T-helper 2 cell treated with Interferon-gamma antibody and Interleukin-4, amounts not matched to agents 100 ng/mL and 5 ng/mL, for 36 hours (primary cell): ENCODE measurements around the gene CDK19. TPM values are rescaled to one million over a fixed set of nuclear protein-coding genes. Genes with fewer than 3 reads are reported as not detected.
"Not testable (repeated sequence)": the region's sequence is repeated elsewhere in the genome, so short reads cannot be mapped to it uniquely, and the experiment has no call there.

ENCODE experiments used
- intact Hi-C: fragments of 100-400 bp; cut with micrococcal nuclease; formaldehyde crosslinking; loops from one replicate; pipeline ENCODE4 v1.15.1; 2023
- total RNA-seq: library from RNA; stranded (reverse); gene quantifications from 2 replicates; pipeline ENCODE4 v1.2.3, GENCODE V29; 2022

The CDK19 gene
- total RNA-seq, 1 donor from 2014 or later, result 23.8 TPM

DNA sequence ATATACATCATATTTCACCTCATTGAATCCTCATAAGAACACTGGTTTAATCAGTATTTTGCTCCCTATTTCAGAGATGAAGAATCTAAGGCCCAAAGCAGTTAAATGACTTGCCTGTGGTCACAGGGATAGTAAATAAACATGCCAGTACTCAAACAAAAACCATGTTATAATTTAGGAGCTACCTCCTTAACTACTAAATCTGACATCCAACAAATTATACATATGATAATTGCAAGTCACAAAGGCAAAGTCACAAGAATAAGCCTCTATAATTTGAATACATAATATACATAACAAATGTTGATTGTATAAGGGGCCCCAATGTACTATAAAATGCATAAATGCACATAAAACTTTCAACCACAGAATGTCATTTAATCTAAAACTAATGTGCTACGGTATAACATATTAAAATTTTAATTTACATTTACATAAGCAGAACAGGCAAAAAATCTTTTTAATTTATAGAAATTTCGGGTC, 181.5 kb downstream of the CDK19 start:
- intact Hi-C loops, result no loop called here

DNA sequence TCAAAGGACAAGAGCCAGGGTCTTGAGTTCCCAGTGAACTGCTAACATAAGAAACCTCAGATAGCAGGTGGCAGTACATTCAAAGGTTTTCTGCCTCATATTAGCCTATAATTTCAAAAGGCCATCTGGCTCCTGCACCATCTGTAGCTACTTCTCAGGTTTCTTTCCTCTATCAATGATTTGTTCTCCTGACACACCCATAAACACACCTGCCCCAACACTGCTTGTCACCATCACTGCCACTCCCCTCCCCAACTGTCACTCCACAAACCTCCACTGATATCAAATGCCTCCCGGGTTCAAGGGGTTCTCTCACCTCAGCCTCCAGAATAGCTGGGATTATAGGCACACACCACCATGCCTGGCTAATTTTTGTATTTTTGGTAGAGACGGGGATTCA, 186.1 kb downstream of the CDK19 start:
- intact Hi-C loops, result no loop called here

DNA sequence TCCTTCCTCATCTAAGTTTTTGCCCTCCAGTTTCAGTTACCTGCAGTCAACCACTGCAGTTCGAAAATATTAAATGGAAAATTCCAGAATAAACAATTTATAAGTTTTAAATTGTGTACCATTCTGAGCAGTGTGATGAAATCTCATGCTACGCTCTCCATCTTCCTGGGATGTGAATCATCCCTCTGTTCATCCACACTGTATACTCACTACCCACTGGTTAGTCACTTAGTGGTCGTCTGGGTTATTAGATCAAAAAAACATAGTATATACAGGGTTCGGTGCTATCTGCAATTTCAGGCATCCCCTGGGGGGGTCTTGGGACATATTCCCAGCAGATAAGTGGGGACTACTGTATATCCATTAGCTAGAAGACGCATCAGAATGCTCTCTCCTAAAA, 186.9 kb downstream of the CDK19 start:
- intact Hi-C loops, result no loop called here

DNA sequence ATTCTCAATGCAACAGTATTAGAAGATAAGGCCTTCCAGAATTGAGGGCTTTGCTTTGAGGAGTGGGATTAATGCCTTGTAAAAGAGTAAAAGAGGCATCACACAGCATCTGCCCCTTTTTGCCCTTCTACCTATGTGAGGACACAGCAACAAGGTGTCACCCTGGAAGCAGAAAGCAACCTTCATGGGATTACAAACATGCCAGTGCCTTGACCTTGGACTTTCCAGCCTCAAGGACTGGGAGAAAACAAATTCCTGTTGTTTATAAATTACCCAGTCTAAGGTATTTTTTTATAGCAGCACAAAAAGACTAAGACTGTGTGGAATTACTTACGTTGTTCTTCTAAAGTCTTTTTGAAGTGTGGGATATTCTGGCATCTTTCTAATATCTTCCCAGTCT, 188.8 kb downstream of the CDK19 start:
- intact Hi-C loops, result no loop called here

DNA sequence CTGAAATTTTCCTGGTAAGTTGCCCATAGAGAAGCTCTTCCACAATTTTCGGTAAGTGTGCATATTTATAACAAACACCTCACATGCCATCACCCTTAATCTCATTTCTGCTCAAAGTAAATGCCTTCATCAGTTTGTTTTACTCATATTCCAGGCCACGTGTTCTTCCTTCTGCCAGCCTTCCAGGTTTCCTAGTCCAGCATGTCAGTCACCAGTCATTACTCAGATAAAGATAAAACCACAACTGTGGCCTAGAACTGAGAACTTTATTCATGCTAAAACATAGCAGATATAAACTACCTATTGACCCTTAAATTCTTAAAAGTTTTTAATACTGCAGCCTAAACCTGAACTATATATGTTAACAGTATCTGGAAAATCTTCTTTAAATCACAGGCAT, 189.4 kb downstream of the CDK19 start:
- intact Hi-C loops, result no loop called here

DNA sequence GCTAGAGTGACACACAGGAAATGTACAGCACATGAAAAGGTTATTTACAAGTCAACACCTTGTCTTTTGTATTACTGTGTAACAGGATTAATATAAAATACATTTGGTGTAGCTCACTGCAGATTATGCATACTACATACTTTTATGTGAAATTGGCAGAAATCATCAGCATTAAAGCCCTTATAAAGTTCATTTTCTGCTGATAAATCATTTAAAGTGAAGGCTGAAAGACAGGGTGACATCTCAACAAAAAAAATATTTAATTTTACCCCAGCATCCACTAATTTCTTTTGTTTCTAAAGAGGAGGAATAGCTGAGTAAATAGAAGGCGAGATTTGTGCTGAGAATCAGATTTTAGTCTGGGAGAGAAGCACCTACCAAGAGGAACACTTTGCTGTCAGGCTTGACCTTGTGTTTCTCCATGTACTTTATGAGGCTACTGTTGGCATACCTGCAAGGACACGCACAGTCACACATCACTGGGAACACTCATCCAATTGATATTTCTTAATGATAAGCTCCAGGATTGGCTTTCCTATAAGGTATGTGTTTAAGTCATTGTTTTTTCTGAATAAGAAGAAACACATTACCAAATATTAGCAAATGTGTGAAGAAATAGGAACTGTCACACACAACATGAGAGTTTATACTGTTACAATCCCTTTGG, 192.2 kb downstream of the CDK19 start:
- intact Hi-C loops, result no loop called here

DNA sequence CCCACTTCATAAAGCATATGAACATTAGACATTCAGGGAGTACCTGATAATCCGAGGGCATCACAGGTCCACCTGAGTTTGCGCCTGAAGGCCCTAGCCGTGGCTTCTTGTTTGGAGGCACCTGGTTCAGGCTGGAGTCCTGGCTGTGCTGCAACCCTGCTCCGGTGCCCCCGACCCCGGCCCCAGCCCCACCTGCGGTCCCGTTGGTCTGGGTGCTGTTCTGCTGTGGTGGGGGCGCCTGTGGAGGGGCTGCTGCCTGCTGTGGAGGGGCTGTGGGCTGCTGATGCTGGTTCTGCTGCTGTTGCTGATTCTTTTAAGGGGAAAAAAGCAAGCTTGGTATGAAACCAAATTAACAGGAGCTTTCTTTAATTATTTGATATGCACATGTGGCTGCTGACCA, 194.2 kb downstream of the CDK19 start:
- intact Hi-C loops, result no loop called here

DNA sequence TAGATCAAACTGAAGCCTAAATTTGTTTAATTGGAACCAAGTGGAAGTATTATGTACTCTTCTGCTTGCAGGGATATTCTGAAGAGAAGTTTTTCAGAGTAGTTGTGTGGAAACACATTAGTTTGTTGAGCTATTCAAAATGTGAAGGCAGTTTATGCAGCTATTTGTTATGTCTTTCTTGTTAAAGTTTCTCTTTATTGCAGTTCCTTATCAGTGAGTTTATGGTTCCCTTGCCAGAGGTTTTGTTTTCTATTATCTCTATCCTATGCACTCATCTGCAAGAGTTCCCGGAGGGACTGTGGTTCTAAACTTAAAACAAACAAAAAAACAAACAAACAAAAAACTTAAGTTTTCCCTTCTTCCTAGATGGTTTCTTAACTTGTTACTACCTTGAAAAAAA, 195.2 kb downstream of the CDK19 start:
- intact Hi-C loops, result no loop called here

DNA sequence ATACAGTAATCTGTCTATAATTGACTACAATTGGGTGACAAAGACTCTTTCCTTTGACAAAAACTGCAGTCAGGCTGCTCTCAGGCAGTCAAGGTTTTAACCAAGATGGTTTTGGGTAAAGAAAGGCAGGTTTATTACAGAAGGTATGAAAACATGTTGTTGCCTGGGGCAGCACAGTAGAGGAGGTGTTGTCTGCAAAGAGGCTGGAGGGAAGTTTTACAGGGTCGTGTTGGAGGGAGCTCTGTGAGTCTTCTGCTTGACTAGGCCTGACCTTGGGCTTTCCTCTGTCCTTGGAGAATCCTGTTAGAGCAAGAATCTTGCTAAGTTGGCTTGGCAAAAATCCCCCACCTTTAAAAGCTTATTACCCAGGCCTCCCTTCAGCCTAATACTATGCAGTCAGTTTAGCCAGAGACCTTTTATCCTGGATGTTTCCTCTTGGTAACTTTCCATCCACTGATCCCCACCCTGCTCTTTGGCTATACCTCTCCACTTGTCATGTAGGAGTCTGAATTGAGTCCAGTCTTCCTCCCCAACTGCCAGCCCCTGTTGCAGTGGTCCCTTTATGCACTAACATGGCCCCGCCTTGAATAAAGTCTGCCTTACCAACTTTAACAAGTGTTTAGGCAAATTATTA, 195.9 kb downstream of the CDK19 start:
- intact Hi-C loops, result no loop called here

DNA sequence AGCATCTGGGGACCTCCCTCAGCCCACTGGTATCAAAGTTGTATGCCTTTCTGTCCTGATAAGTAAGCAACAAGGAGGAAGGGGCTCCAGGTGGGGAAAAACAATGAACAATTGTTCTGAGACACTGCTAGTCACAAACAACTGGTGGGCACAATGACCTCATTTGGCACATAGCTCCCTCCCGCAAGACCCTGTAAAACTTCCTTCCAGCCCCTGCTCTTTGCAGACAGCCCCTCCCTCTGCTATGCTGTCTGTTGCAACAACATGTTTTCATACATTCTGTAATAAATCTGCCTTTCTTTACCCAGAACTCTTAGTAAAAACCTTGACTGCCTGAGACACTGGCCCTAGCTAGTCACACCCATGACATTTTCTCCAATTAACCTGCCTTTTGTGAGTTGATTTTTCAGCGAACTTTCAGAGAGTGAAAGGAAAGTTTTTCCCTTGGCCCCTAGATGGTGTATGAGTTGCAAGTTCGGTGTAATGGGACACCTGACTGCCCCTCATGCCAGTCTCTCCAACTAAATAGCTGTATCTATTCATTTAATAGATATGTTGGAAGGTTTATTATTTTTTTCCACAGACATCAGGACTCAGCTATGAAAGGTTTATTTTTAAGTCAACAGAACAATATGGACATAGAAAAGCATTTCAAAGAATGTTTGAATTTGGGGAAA, 196.5 kb downstream of the CDK19 start:
- intact Hi-C loops, result no loop called here

DNA sequence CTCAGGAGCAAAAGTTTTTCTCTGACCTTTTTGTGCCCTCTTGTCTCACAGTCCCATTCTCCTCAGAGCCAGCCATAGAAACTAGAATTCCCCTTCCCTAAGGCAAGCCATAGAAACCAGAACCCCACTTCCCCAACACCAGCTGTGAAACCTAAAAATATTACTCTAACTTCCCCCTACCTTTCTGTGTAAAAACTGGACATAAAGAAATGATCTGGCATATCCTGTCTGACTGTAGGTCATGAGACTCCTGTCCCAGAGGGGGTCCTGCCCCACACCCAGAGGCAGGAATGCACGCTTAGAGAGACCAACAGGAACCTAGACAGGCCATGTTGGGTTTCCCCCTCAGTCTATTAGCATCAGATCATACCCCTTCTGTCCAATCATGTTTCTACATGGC, 198.2 kb downstream of the CDK19 start:
- intact Hi-C loops, result no loop called here

DNA sequence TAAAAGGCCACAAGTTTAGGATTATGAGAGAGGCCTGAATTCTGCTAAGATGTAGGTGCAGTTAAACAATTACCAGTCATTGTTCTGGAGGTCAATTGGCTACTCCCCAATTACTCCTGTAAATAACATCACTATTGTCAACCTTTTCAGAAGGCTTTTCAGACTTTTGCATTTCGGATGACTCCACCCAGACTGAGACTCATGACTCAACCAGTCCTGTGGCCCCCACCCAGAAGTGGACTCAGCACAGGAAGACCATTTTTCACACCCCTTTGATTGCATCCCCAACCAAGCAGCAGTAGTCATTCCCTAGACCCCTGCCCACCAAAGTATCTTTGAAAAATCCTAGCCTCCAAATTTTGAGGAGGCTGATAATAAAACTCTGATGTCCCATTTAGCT, 199.5 kb downstream of the CDK19 start:
- intact Hi-C loops, result no loop called here

DNA sequence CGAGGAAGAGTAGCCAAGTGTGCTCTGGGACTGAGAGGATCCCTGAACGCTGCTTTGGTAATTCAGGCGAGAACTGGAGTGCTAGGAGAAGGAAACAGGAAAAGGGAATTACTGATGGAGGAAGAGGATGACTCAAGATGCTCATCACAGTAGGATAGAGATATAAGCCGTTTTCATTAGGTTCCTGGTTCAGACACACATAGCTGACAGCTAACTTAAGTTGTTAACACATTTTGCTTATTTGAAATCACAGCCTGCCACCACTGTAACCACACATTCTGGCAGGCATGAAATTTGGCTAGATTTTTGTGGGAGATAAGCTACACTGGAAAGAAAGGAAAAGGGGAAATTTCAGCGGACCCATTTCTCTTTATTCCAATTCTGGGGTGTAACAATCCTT, 200.7 kb downstream of the CDK19 start:
- intact Hi-C loops, result no loop called here

DNA sequence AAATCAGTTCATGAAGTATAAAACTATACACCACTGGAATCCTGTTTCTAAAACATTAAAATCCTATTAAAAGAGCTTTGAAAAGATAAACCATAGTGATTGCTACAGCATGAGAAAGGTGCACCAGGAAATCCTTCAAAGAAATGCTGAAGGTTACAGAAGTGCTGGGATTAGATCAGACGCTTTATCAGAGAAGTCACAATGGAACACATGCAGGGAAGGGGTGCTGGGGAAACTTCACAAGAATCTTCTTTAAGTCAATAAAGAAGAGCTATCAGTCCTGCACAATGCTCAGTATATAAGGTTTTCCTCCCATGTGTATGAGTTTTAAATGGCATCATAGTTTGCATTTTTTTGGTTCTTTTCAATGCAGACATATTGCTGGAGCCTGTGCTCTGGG, 201.2 kb downstream of the CDK19 start:
- intact Hi-C loops, result no loop called here

DNA sequence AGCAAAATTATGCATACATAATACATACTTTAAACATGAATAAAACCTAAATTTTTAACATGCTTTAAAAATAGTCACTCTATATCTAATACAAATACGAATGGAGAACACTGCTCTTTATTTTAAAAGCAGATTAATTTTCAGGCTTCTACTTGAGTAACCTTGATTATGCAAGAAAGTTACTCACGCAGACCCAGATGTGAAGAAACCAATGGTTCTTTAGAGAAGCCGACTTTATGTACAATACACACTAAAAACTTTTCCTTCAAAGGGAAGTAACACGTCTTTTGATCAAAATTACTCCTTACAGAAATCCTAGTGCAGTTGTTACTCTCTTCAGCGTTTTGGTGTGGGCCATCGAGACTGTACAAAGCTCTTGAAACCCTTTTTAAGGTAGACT, 201.9 kb downstream of the CDK19 start:
- intact Hi-C loops, result no loop called here

DNA sequence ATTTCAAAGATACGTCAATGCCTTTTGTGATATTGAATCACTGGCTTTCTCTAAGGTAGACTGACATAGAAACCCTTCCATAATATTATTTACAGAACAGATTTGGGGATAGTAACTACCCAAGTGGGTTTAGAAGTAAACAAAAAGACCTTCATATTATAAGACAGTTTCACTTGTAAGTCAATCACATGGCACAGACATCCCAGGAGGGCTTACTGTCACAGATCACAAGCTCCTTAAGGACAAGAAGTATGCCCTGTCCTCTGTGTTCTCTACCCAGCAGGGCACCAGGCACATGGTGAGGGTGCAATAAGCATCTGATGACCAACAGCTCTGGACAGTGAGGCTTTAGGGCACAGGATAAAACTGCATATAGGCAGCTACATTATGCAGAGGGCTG, 203.0 kb downstream of the CDK19 start:
- intact Hi-C loops, result no loop called here

DNA sequence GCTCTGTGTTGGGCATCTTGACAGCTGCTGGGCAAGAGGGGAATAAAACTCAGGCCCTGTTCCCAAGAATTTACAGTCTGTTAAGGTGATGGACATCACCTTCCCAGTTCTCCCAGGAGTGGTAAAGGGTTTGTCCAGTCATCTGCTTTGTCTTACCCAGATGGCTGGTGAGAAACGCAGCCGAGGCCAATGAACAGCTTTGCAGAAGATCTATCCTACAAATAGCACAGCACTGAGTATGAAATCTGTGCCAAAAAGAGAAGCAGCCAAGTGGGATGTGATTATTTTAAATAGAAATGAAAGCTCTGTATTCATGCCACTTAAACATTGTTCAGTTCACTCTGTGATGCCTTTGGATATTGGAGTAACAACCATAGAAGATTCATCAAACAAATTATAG, 206.2 kb downstream of the CDK19 start:
- intact Hi-C loops, result no loop called here

DNA sequence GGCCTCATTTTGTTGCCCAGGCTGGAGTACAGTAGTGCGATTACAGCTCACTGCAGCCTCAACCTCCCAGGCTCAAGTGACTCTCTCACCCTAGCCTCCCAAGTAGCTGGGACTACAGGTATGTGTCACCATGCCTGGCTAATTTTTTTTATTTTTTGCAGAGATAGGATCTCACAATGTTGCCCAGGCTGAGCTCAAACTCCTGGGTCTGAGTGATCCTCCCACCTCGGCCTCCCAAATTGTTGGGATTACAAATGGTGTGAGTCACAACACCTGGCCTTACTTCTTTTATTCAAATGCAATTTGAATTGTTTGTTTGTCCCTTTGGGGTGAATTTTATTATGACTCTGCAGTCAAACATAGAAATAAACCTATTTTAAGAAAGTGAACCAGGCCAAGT, 207.1 kb downstream of the CDK19 start:
- intact Hi-C loops, result no loop called here

DNA sequence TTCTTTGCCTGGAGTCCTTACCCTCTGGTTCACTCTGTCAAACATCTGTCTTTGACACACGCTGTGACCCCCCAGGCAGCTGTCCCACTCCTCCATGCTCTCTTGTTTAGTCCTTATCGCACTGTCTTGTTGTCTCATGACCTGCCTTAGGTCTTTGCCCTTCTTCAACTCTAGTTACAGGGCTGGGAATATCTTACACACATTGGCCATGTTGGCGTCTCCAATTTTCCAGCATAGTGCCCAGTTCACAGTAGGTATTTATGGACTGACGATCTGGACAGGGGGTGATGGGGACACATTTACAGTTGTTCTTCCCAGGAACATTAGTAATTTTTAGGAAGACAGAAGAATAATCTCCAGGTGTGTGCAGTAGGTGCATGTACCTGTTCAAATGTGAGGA, 209.1 kb downstream of the CDK19 start:
- intact Hi-C loops, result no loop called here

DNA sequence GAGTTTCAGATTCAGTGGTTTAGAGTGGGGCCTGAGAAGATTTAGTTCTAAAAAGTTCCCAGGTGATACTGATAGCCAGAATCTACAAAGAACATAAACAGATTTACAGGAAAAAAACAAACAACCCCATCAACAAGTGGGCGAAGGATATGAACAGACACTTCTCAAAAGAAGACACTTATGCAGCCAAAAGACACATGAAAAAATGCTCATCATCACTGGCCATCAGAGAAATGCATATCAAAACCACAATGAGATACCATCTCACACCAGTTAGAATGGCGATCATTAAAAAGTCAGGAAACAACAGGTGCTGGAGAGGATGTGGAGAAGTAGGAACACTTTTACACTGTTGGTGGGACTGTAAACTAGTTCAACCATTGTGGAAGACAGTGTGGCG, 214.6 kb downstream of the CDK19 start:
- intact Hi-C loops, result not testable (repeated sequence)

DNA sequence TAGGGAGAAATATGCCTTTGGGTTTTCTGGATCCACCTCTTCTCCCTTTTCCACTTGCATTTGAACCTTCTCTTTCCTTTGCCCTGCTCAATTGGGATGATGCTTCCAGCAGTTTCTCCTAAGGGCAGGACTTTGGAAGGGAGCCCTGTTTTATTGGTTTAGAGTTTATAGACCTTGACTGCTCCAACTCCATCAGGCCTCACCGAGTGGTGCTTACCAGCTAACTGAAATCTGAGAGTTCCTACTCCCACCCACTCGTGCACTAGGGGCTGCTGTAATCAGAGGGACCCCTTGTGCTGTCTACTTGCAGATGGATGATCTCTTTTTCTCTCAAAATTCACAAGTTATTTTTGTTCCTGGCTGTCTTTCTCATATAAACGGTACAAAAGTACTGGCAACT, 217.5 kb downstream of the CDK19 start:
- intact Hi-C loops, result loop anchor here (10.0 kb wide), 1 partner anchor 63 kb away; no protein-coding TSS in a partner anchor

DNA sequence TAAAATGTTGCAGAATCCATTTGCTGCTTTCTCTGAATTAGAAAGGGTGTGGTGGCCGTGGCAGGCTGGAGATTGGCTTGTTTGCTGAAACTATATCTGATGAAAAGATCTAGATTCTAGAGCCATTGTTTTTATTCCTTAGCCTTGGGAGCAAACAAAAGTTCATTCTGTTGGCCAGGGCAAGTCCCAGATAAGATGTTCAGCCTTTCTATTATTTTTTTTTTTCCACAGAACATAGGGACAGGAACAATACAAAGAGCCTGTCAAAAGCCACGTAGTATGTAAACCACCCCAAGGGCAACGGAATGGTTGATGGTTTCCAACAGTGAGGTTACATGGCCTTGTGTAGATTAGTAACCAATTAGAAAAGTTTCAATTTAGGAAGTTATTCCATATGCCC, 218.9 kb downstream of the CDK19 start:
- intact Hi-C loops, result loop anchor here (10.0 kb wide), 1 partner anchor 62 kb away; no protein-coding TSS in a partner anchor

DNA sequence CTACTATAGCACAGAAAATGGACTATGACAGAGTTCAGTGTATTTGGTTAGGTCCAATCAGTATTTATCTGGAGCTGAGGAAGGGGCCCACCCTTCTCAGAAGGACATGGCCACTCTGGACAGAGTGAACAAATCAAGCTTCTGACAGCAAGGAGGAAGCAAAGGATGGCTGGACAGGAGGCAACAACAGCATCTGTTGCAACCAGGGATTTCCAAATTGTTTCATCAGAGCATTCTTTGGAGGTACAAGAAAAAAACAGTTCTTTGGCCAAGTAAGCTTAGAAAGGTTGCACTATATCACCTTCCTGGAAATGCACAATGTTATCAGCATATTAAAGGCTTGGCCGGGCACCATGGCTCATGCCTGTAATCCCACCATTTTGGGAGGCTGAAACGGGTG, 220.2 kb downstream of the CDK19 start:
- intact Hi-C loops, result loop anchor here (10.0 kb wide), 1 partner anchor 60 kb away; no protein-coding TSS in a partner anchor
